IPS DF 4.7 (cell line): Measurements from ENCODE around the gene DYNC1I1.

ENCODE experiments used
- DNase-seq: peaks from one replicate; pipeline ENCODE4 v3.0.0-alpha.2; 2013; ENCODE audit warnings: low spot score; ENCODE audit errors: extremely low read depth

Gene DYNC1I1

GRCh38 chr7:96016735-96017134 lies 244.4 kb downstream of the DYNC1I1 start:
- no peak for DNase-seq

- no peak for DNase-seq
Measured at GRCh38 chr7:96017877-96018276, 245.5 kb downstream of the DYNC1I1 start.

GRCh38 chr7:96021568-96021967 lies 249.2 kb downstream of the DYNC1I1 start:
- no peak for DNase-seq

GRCh38 chr7:96023387-96023786 lies 251.0 kb downstream of the DYNC1I1 start:
- no peak for DNase-seq

- DNase-seq = no peak
Measured at GRCh38 chr7:96026010-96026409, 253.7 kb downstream of the DYNC1I1 start.

- DNase-seq = no peak
Measured at GRCh38 chr7:96026611-96027010, 254.3 kb downstream of the DYNC1I1 start.

- DNase-seq = no peak
Measured at GRCh38 chr7:96028729-96029128, 256.4 kb downstream of the DYNC1I1 start.

GRCh38 chr7:96033009-96033598 lies 260.8 kb downstream of the DYNC1I1 start:
- DNase-seq = no peak

- no peak for DNase-seq
Measured at GRCh38 chr7:96034940-96035727, 262.8 kb downstream of the DYNC1I1 start.

- no peak for DNase-seq
Measured at GRCh38 chr7:96040250-96040772, 268.0 kb downstream of the DYNC1I1 start.

GRCh38 chr7:96041171-96041570 lies 268.8 kb downstream of the DYNC1I1 start:
- no peak for DNase-seq

GRCh38 chr7:96045181-96045580 lies 272.8 kb downstream of the DYNC1I1 start:
- no peak for DNase-seq

- DNase-seq = no peak
Measured at GRCh38 chr7:96045919-96046318, 273.6 kb downstream of the DYNC1I1 start.

GRCh38 chr7:96052289-96052688 lies 279.9 kb downstream of the DYNC1I1 start:
- DNase-seq = no peak

GRCh38 chr7:96052860-96053470 lies 280.6 kb downstream of the DYNC1I1 start:
- DNase-seq = no peak

- DNase-seq = no peak
Measured at GRCh38 chr7:96055717-96056116, 283.4 kb downstream of the DYNC1I1 start.

- no peak for DNase-seq
Measured at GRCh38 chr7:96059075-96059474, 286.7 kb downstream of the DYNC1I1 start.

- no peak for DNase-seq
Measured at GRCh38 chr7:96061009-96061408, 288.7 kb downstream of the DYNC1I1 start.

- DNase-seq = no peak
Measured at GRCh38 chr7:96061844-96062243, 289.5 kb downstream of the DYNC1I1 start.

GRCh38 chr7:96067321-96067720 lies 295.0 kb downstream of the DYNC1I1 start:
- DNase-seq = no peak

- DNase-seq = no peak
Measured at GRCh38 chr7:96069401-96069800, 297.0 kb downstream of the DYNC1I1 start.

- DNase-seq = no peak
Measured at GRCh38 chr7:96074871-96075270, 302.5 kb downstream of the DYNC1I1 start.
